Fibroblast of lung (primary cell): Measurements from ENCODE around the gene KLHL18.

Source experiments
- EZH2 ChIP-seq: IDR thresholded peaks from 2 replicates; pipeline ENCODE4 v1.5.1; 2012; ENCODE audit warnings: low read length, control low read depth, mild to moderate bottlenecking; ENCODE audit errors: missing control alignments
- TF ChIP-seq, protein P1 (sequence below), 2 donors: IDR thresholded peaks in 1 of 2; conservative IDR thresholded peaks in 1 of 2; 1 replicate in 1 of 2; 2 replicates in 1 of 2; pipeline ENCODE4 v1.5.1; 2011 to 2012; ENCODE audit warnings: low read length in 2 of 2, control low read depth in 1 of 2, inconsistent platforms in 1 of 2, low read depth in 1 of 2, mild to moderate bottlenecking in 1 of 2

- TF ChIP-seq, protein P1, sequence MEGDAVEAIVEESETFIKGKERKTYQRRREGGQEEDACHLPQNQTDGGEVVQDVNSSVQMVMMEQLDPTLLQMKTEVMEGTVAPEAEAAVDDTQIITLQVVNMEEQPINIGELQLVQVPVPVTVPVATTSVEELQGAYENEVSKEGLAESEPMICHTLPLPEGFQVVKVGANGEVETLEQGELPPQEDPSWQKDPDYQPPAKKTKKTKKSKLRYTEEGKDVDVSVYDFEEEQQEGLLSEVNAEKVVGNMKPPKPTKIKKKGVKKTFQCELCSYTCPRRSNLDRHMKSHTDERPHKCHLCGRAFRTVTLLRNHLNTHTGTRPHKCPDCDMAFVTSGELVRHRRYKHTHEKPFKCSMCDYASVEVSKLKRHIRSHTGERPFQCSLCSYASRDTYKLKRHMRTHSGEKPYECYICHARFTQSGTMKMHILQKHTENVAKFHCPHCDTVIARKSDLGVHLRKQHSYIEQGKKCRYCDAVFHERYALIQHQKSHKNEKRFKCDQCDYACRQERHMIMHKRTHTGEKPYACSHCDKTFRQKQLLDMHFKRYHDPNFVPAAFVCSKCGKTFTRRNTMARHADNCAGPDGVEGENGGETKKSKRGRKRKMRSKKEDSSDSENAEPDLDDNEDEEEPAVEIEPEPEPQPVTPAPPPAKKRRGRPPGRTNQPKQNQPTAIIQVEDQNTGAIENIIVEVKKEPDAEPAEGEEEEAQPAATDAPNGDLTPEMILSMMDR (conservative IDR thresholded peaks at IDR 0.05 in 1 of 2, IDR thresholded peaks at IDR 0.05 in 1 of 2; ENCODE audit: low read depth in 1 of 2, low read length in 2 of 2) = no peak
- TF ChIP-seq EZH2 = no peak
Measured at GRCh38 chr3:47385007-47385406, 102.3 kb downstream of the KLHL18 start.
